ENCODE measurements around the gene CNGA2. TPM values are rescaled to one million over a fixed set of nuclear protein-coding genes. Genes with fewer than 3 reads are reported as not detected.

Gene CNGA2
- total RNA-seq, 1 experiment from 2014 or later = not detected

DNA sequence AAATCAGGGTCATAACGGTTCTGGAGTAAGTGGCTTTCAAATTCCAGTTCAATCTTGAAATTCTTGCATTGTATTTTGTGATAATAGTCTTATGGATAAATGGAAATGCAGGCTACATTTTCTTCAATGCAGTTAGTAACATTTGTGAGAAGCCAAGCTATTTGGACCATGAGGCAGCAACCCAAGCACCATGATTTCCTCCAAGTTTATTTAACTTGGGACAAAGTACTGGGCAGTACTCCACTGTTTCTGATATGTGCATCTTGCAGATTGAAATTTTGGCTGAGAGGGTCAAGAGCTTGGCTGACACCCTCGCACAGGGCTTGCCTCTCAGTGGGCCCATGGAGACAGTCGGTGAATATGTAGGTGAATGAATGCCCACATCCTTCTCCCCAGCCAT, 39.9 kb downstream of the CNGA2 start:
- no peak overlapping the region for H3K27ac ChIP-seq (ENCODE audit: low read depth, low read length)
- H3K36me3 ChIP-seq (ENCODE audit: control insufficient read depth in 1 of 2, insufficient read depth in 2 of 2, low read length in 2 of 2) = no peaks in the 10 kb centered on the region
- no peak overlapping the region for H3K4me2 ChIP-seq (ENCODE audit: low read length)
- DNase-seq (ENCODE audit: low read depth, low spot score) (no peak), ATAC-seq (no peak)
- intact Hi-C loops (cut with micrococcal nuclease) = no loop called here
- ChIA-PET CTCF (no interaction called here), RAD21 (ENCODE audit: low non-redundant PET in 1 of 2, low total read pairs in 2 of 2, uncharacterized antibody in 2 of 2, unreplicated experiment in 2 of 2) (no interaction called here), POLR2A (no interaction called here)
- H3K79me2 ChIP-seq (ENCODE audit: insufficient read depth, low read length) = no peaks in the 10 kb centered on the region
- TF ChIP-seq SIN3A (IDR thresholded peaks at IDR 0.05; ENCODE audit: low read depth) = no peak
- TF ChIP-seq ZFX (IDR thresholded peaks at IDR 0.05) = no peak
- TF ChIP-seq, protein P1, sequence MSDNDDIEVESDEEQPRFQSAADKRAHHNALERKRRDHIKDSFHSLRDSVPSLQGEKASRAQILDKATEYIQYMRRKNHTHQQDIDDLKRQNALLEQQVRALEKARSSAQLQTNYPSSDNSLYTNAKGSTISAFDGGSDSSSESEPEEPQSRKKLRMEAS (IDR thresholded peaks at IDR 0.05) = no peak
- no peak for TF ChIP-seq FOSL1 (IDR thresholded peaks at IDR 0.05; ENCODE audit: low read depth)
- TF ChIP-seq ZNF274 (IDR thresholded peaks at IDR 0.05; ENCODE audit: low read depth, low read length) = no peak
- TF ChIP-seq SRF (IDR thresholded peaks at IDR 0.05; ENCODE audit: low read depth) = no peak
- TF ChIP-seq, protein P2, sequence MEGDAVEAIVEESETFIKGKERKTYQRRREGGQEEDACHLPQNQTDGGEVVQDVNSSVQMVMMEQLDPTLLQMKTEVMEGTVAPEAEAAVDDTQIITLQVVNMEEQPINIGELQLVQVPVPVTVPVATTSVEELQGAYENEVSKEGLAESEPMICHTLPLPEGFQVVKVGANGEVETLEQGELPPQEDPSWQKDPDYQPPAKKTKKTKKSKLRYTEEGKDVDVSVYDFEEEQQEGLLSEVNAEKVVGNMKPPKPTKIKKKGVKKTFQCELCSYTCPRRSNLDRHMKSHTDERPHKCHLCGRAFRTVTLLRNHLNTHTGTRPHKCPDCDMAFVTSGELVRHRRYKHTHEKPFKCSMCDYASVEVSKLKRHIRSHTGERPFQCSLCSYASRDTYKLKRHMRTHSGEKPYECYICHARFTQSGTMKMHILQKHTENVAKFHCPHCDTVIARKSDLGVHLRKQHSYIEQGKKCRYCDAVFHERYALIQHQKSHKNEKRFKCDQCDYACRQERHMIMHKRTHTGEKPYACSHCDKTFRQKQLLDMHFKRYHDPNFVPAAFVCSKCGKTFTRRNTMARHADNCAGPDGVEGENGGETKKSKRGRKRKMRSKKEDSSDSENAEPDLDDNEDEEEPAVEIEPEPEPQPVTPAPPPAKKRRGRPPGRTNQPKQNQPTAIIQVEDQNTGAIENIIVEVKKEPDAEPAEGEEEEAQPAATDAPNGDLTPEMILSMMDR (IDR thresholded peaks at IDR 0.05 in 2 of 3, conservative IDR thresholded peaks at IDR 0.05 in 1 of 3; ENCODE audit: borderline replicate concordance in 1 of 3, insufficient read depth in 1 of 3, low read depth in 2 of 3, low read length in 2 of 3) = no peak
- TF ChIP-seq POLR2A (IDR thresholded peaks at IDR 0.05; ENCODE audit: borderline replicate concordance, extremely low read depth, insufficient read depth, insufficient read length) = no peak
- TF ChIP-seq ELF1 (IDR thresholded peaks at IDR 0.05; ENCODE audit: borderline replicate concordance, low read depth) = no peak
- no peak for TF ChIP-seq RAD21 (IDR thresholded peaks at IDR 0.05; ENCODE audit: low read depth)
- H3K27me3 ChIP-seq (ENCODE audit: insufficient read depth, low read length) = 0 out of 2 replicates have a peak, but pooled peaks cover 4% of the 10 kb centered on the region
- no peak overlapping the region for H2AFZ ChIP-seq (ENCODE audit: low read depth, low read length, poor library complexity, severe bottlenecking)
- H3K4me1 ChIP-seq (ENCODE audit: control insufficient read depth in 1 of 2, insufficient read depth in 2 of 2, low read length in 2 of 2) = no peaks in the 10 kb centered on the region
- BruUV-seq (replicated peaks) = no TSS peak
- no peaks in the 10 kb centered on the region for H3K9me2 ChIP-seq (ENCODE audit: insufficient read depth)
- no peak overlapping the region for H3K9ac ChIP-seq (ENCODE audit: low read length)
- no peaks in the 10 kb centered on the region for H3K9me3 ChIP-seq (ENCODE audit: control insufficient read depth in 1 of 2, insufficient read depth in 1 of 2, low read depth in 1 of 2, low read length in 2 of 2)
- no peak overlapping the region for H3K4me3 ChIP-seq (replicated peaks in 1 of 2; ENCODE audit: low read depth in 1 of 2, low read length in 2 of 2)
- H4K20me1 ChIP-seq (ENCODE audit: insufficient read depth) = no peaks in the 10 kb centered on the region
